Left lung (tissue), 10 donors: ENCODE results near the gene MTIF2. TPM values are rescaled to one million over a fixed set of nuclear protein-coding genes. Genes with fewer than 3 reads are reported as not detected.
"Not testable (repeated sequence)": the region's sequence is repeated elsewhere in the genome, so short reads cannot be mapped to it uniquely, and the experiment has no call there.

Experiments used
- ATAC-seq: fragments of 200-7000 bp; cut with Tn5 transposase; one replicate; pipeline ENCODE4 v1.9.1; 2020; ENCODE audit warnings: moderate library complexity
- DNase-seq, 4 donors: peaks; one replicate each; pipeline ENCODE4 v3.0.0-alpha.2; 2013 to 2020
- H3K27ac ChIP-seq, 2 donors: fragments of 200-600 bp; sonication (generic) in 1 of 2; one replicate each; pipeline versions ENCODE4 v1.5.0 to v1.8.0; 2020 to 2021
- H3K27me3 ChIP-seq, 2 donors: fragments of 200-600 bp; sonication (generic) in 1 of 2; one replicate each; pipeline versions ENCODE4 v1.5.0 to v1.8.0; 2020 to 2021
- H3K36me3 ChIP-seq, 2 donors: fragments of 200-600 bp; sonication (generic) in 1 of 2; one replicate each; pipeline versions ENCODE4 v1.5.0 to v1.8.0; 2020 to 2021
- H3K4me1 ChIP-seq, 2 donors: fragments of 200-600 bp; one replicate each; pipeline ENCODE4 v1.8.0; 2021
- H3K4me3 ChIP-seq, 2 donors: fragments of 200-600 bp; sonication (generic) in 1 of 2; one replicate each; pipeline versions ENCODE4 v1.5.0 to v1.8.0; 2020 to 2021; ENCODE audit warnings: mild to moderate bottlenecking in 1 of 2
- H3K9me3 ChIP-seq, 2 donors: fragments of 200-600 bp; sonication (generic) in 1 of 2; one replicate each; pipeline versions ENCODE4 v1.5.0 to v1.8.0; 2020 to 2021
- CTCF ChIP-seq, 2 donors: fragments of 200-600 bp; sonication (generic) in 1 of 2; IDR thresholded peaks; one replicate each; pipeline versions ENCODE4 v1.5.0 to v1.8.0; 2021; ENCODE audit warnings: antibody characterized with exemption in 2 of 2
- intact Hi-C, 2 donors: fragments of 100-400 bp; cut with DNase I; formaldehyde crosslinking; loops; one replicate each; pipeline versions ENCODE4 v1.11.2 to v1.14.2; 2022
- polyA plus RNA-seq, 6 donors: library from polyadenylated mRNA; unstranded; fragments of 120-200 nt; gene quantifications; one replicate each; pipeline ENCODE4 v1.2.1, GENCODE V29; 2013; ENCODE audit not compliant: insufficient read length in 6 of 6
- total RNA-seq, 2 donors: library from RNA; stranded (reverse); fragmentation: NEBNext Ultra II Directional; extraction: Animal tissue kit (Norgen Biotek cat#: 25700); gene quantifications; one replicate each; pipeline ENCODE4 v1.2.1, GENCODE V29; 2021
- donor health status: DM: no; HTN: yes; CAD: no.
- donor health status: DM: no; HTN: no; CAD: no.

The MTIF2 gene
- total and polyA plus RNA-seq, 8 donors = 19.8 to 36.7 (median 33.5) TPM

GRCh38 chr2:55247025-55247424, 22.0 kb downstream of the MTIF2 start:
- TF ChIP-seq CTCF (IDR thresholded peaks at IDR 0.05) = no peak
- Histone ChIP-seq H3K27me3 (no peaks in the 10 kb centered on the region), H3K4me1 (no peaks in the 10 kb centered on the region), H3K27ac (no peak overlapping the region), H3K4me3 (no peak overlapping the region), H3K36me3 (peaks cover 0 to 84% of the 10 kb centered on the region in 2 donors), H3K9me3 (no peaks in the 10 kb centered on the region)
- intact Hi-C loops = no loop called here
- no peak for DNase-seq
- no peak for ATAC-seq

- Histone ChIP-seq H3K27ac (no peak overlapping the region), H3K27me3 (no peaks in the 10 kb centered on the region), H3K36me3 (peaks cover 0 to 82% of the 10 kb centered on the region in 2 donors), H3K4me3 (no peak overlapping the region), H3K4me1 (no peaks in the 10 kb centered on the region), H3K9me3 (no peaks in the 10 kb centered on the region)
- ATAC-seq (no peak), DNase-seq (no peak)
- intact Hi-C loops = no loop called here
- TF ChIP-seq CTCF (IDR thresholded peaks at IDR 0.05) = no peak
These were observed 23.6 kb downstream of the MTIF2 start for GRCh38 chr2:55245411-55245810.

- Histone ChIP-seq H3K4me1 (no peaks in the 10 kb centered on the region), H3K9me3 (no peaks in the 10 kb centered on the region), H3K27ac (no peak overlapping the region), H3K36me3 (peaks cover 0 to 89% of the 10 kb centered on the region in 2 donors), H3K4me3 (no peak overlapping the region), H3K27me3 (no peaks in the 10 kb centered on the region)
- TF ChIP-seq CTCF (IDR thresholded peaks at IDR 0.05) = no peak
- ATAC-seq (no peak), DNase-seq (no peak)
- intact Hi-C loops = no loop called here
These were observed 26.4 kb downstream of the MTIF2 start for GRCh38 chr2:55242617-55243016.

GRCh38 chr2:55241582-55241981, 27.4 kb downstream of the MTIF2 start:
- H3K9me3 ChIP-seq, DNase-seq, H3K4me3 ChIP-seq, H3K27ac ChIP-seq, intact Hi-C loops, H3K27me3 ChIP-seq, ATAC-seq, H3K4me1 ChIP-seq: not testable (repeated sequence)
- H3K36me3 ChIP-seq = peaks cover 0 to 90% of the 10 kb centered on the region in 2 donors

- Histone ChIP-seq H3K36me3 (peaks cover 0 to 90% of the 10 kb centered on the region in 2 donors), H3K27ac (no peak overlapping the region), H3K27me3 (no peaks in the 10 kb centered on the region), H3K9me3 (no peaks in the 10 kb centered on the region), H3K4me1 (peaks cover 0 to 10% of the 10 kb centered on the region in 2 donors), H3K4me3 (no peak overlapping the region)
- ATAC-seq = no peak
- no peak for DNase-seq
- intact Hi-C loops = no loop called here
- no peak for TF ChIP-seq CTCF (IDR thresholded peaks at IDR 0.05)
These were observed 29.3 kb downstream of the MTIF2 start for GRCh38 chr2:55239656-55240222.

GRCh38 chr2:55236992-55237543, 32.0 kb downstream of the MTIF2 start:
- H3K4me1 ChIP-seq = peaks cover 11 to 26% of the 10 kb centered on the region in 2 donors
- peaks cover 0 to 76% of the 10 kb centered on the region in 2 donors for H3K36me3 ChIP-seq
- intact Hi-C loops = no loop called here
- TF ChIP-seq CTCF (IDR thresholded peaks at IDR 0.05) = no peak
- no peak for ATAC-seq
- H3K27me3 ChIP-seq = no peaks in the 10 kb centered on the region
- no peak overlapping the region for H3K4me3 ChIP-seq
- no peak for DNase-seq
- H3K27ac ChIP-seq = no peak overlapping the region
- no peaks in the 10 kb centered on the region for H3K9me3 ChIP-seq
